Natural killer cell (primary cell): ENCODE measurements around the gene SLC39A13. TPM values are rescaled to one million over a fixed set of nuclear protein-coding genes. Genes with fewer than 3 reads are reported as not detected.

Source experiments
- ATAC-seq, 3 donors: fragments of 150-1000 bp in 2 of 3; fragments of 200-7000 bp in 1 of 3; cut with Tn5 transposase; 1 replicate in 1 of 3; 2 replicates in 2 of 3; pipeline ENCODE4 v1.10.0; 2021; ENCODE audit warnings: mild to moderate bottlenecking in 2 of 3, moderate library complexity in 2 of 3
- DNase-seq, 2 donors: peaks; one replicate each; pipeline versions ENCODE4 v3.0.0 to v3.0.0-alpha.2; 2013 to 2021; ENCODE audit warnings: mixed read lengths in 1 of 2
- H3K27ac ChIP-seq: one replicate; pipeline ENCODE4 v1.5.1; 2013; ENCODE audit warnings: mild to moderate bottlenecking, low read length
- H3K27me3 ChIP-seq: one replicate; pipeline ENCODE4 v1.6.1; 2013; ENCODE audit warnings: low read length; ENCODE audit not compliant: control insufficient read depth, insufficient read depth
- H3K36me3 ChIP-seq: one replicate; pipeline ENCODE4 v1.6.1; 2013; ENCODE audit warnings: low read length; ENCODE audit not compliant: control insufficient read depth, insufficient read depth
- H3K4me1 ChIP-seq: one replicate; pipeline ENCODE4 v1.6.1; 2013; ENCODE audit warnings: low read length; ENCODE audit not compliant: control insufficient read depth, insufficient read depth
- H3K4me3 ChIP-seq: one replicate; pipeline ENCODE4 v1.5.1; 2013; ENCODE audit warnings: low read length
- H3K9me3 ChIP-seq: one replicate; pipeline ENCODE4 v1.6.1; 2013; ENCODE audit warnings: low read length; ENCODE audit not compliant: control insufficient read depth, insufficient read depth
- H3K27ac Mint-ChIP-seq, 2 donors: one replicate each; pipeline ENCODE4 v1.8.0; 2022; ENCODE audit warnings: mild to moderate bottlenecking in 2 of 2, mixed read lengths in 2 of 2, moderate library complexity in 1 of 2
- H3K27me3 Mint-ChIP-seq, 2 donors: one replicate each; pipeline ENCODE4 v1.8.0; 2022; ENCODE audit warnings: low read depth in 2 of 2, mixed read lengths in 2 of 2
- H3K36me3 Mint-ChIP-seq: one replicate; pipeline ENCODE4 v1.8.0; 2022; ENCODE audit warnings: mixed read lengths
- H3K4me1 Mint-ChIP-seq, 2 donors: one replicate each; pipeline ENCODE4 v1.8.0; 2022; ENCODE audit warnings: mixed read lengths in 2 of 2
- H3K4me3 Mint-ChIP-seq: one replicate; pipeline ENCODE4 v1.8.0; 2022; ENCODE audit warnings: mild to moderate bottlenecking, moderate library complexity, mixed read lengths
- H3K9me3 Mint-ChIP-seq, 2 donors: one replicate each; pipeline ENCODE4 v1.8.0; 2022; ENCODE audit warnings: mixed read lengths in 2 of 2
- CTCF ChIP-seq: fragments of 200-600 bp; IDR thresholded peaks from one replicate; pipeline ENCODE4 v1.8.0; 2022; ENCODE audit warnings: antibody characterized with exemption
- WGBS: methylation state at CpG from one replicate; pipeline ENCODE4 v1.1.7; 2013; ENCODE audit warnings: missing lambda C conversion rate; ENCODE audit not compliant: insufficient coverage; 5-methylcytosine and 5-hydroxymethylcytosine counted together
- intact Hi-C: fragments of 100-400 bp; cut with micrococcal nuclease; formaldehyde crosslinking; loops from one replicate; pipeline ENCODE4 v1.14.2; 2022
- total RNA-seq, 4 donors: library from RNA; stranded (reverse); fragments of 120-200 nt in 1 of 4; gene quantifications; one replicate each; pipeline versions ENCODE4 v1.2.3 to v1.2.4, GENCODE V29; 2013 to 2022

SLC39A13 gene
- total RNA-seq, 3 donors from 2014 or later (not counting 1 experiment from before 2014, with no cell fraction given): 29.1 to 34.7 (median 32.6) TPM

GRCh38 chr11:47403571-47403970, 4.8 kb upstream of the SLC39A13 start:
- Histone ChIP-seq H3K9me3 (no peaks in the 10 kb centered on the region), H3K36me3 (no peaks in the 10 kb centered on the region), H3K27ac (no peak overlapping the region), H3K4me1 (peaks cover 37% of the 10 kb centered on the region), H3K27me3 (no peaks in the 10 kb centered on the region), H3K4me3 (no peak overlapping the region)
- no peak for TF ChIP-seq CTCF
- H3K4me1 Mint-ChIP-seq: peaks cover 23 to 29% of the 10 kb centered on the region in 2 donors
- no peaks in the 10 kb centered on the region for H3K36me3 Mint-ChIP-seq
- H3K27ac Mint-ChIP-seq: peak overlapping the region in 1 of 2 donors; percentile 34
- no peak for DNase-seq
- no peaks in the 10 kb centered on the region for H3K27me3 Mint-ChIP-seq
- no peak for ATAC-seq
- intact Hi-C loops: loop anchor here (10.0 kb wide), 1 partner anchor 229 kb away; the partner anchor contains the start of gene ARFGAP2
- no peaks in the 10 kb centered on the region for H3K9me3 Mint-ChIP-seq
- 75% methylated on average over 3 of the region's 3 CpGs for WGBS
- no peak overlapping the region for H3K4me3 Mint-ChIP-seq

GRCh38 chr11:47406896-47407745, 1.3 kb upstream of the SLC39A13 start:
- peaks cover 2% of the 10 kb centered on the region for H3K36me3 ChIP-seq
- Mint-ChIP-seq H3K27ac (peak overlapping the region; percentile 85 to 92), H3K4me1 (peaks cover 23 to 31% of the 10 kb centered on the region in 2 donors), H3K27me3 (no peaks in the 10 kb centered on the region), H3K9me3 (no peaks in the 10 kb centered on the region), H3K36me3 (no peaks in the 10 kb centered on the region), H3K4me3 (peak overlapping the region; percentile 83)
- H3K27me3 ChIP-seq: no peaks in the 10 kb centered on the region
- 73% methylated on average over 12 of the region's 12 CpGs for WGBS
- no peak for TF ChIP-seq CTCF
- H3K27ac ChIP-seq: peak overlapping the region; percentile 78
- peak overlapping the region; percentile 51 for H3K4me3 ChIP-seq
- H3K4me1 ChIP-seq: peaks cover 26% of the 10 kb centered on the region
- intact Hi-C loops: loop anchor here (2.0 to 10.0 kb wide), 3 partner anchors 18 to 232 kb away; partner anchors contain the start of genes ARFGAP2 and NR1H3
- ATAC-seq (no peak), DNase-seq (peak in 1 of 2 donors; percentile 35)
- no peaks in the 10 kb centered on the region for H3K9me3 ChIP-seq

- TF ChIP-seq CTCF: no peak
- no peaks in the 10 kb centered on the region for H3K9me3 Mint-ChIP-seq
- intact Hi-C loops: loop anchor here (1.0 to 10.0 kb wide), 4 partner anchors 17 to 234 kb away; partner anchors contain the start of genes ARFGAP2, NR1H3 and PSMC3
- Histone ChIP-seq H3K27me3 (no peaks in the 10 kb centered on the region), H3K9me3 (no peaks in the 10 kb centered on the region), H3K4me1 (peaks cover 26% of the 10 kb centered on the region), H3K4me3 (peak overlapping the region; percentile 64), H3K36me3 (peaks cover 8% of the 10 kb centered on the region), H3K27ac (peak overlapping the region; percentile 86)
- no peaks in the 10 kb centered on the region for H3K36me3 Mint-ChIP-seq
- H3K4me1 Mint-ChIP-seq: peaks cover 23 to 33% of the 10 kb centered on the region in 2 donors
- H3K27me3 Mint-ChIP-seq: no peaks in the 10 kb centered on the region
- H3K27ac Mint-ChIP-seq: peak overlapping the region; percentile 90 to 92
- ATAC-seq (no peak), DNase-seq (peak in 1 of 2 donors; percentile 43)
- peak overlapping the region; percentile 97 for H3K4me3 Mint-ChIP-seq
- WGBS: 11% methylated on average over 50 of the region's 50 CpGs
Measured at GRCh38 chr11:47408598-47409439, 429 bp downstream of the SLC39A13 start.
